GM12878 (cell line): ENCODE measurements around the gene IL1R2. TPM values are rescaled to one million over a fixed set of nuclear protein-coding genes. Genes with fewer than 3 reads are reported as not detected.

Source experiments
- ATAC-seq: fragments of 200-7000 bp; cut with Tn5 transposase; 3 replicates; pipeline ENCODE4 v1.9.1; 2020; ENCODE audit warnings: mild to moderate bottlenecking, moderate library complexity
- BruUV-seq: library from RNA; stranded (reverse); fragments of 400-500 nt; replicated peaks from 2 replicates; lab custom pipeline; 2021; lab: Mats Ljungman, UMichigan
- CTCF ChIA-PET: fragments of 300-600 bp; sonication (Branson Sonifier 250); formaldehyde crosslinking; extraction: SDS; loops from one replicate; lab custom pipeline; 2021; ENCODE audit warnings: inconsistent platforms; lab: Yijun Ruan, JAX
- POLR2A ChIA-PET: fragments of 350-600 bp; formaldehyde crosslinking; extraction: SDS; loops from one replicate; lab custom pipeline; 2021; ENCODE audit warnings: inconsistent platforms; lab: Charles Lee
- RAD21 ChIA-PET: fragments of 300-600 bp; sonication (Branson Sonifier 250); formaldehyde crosslinking; loops from one replicate; lab custom pipeline; 2023; ENCODE audit warnings: antibody characterized with exemption; ENCODE audit not compliant: unreplicated experiment; lab: Charles Lee
- SMC1A ChIA-PET: fragments of 300-600 bp; sonication (Branson Sonifier 250); formaldehyde crosslinking; loops from one replicate; lab custom pipeline; 2023; ENCODE audit not compliant: unreplicated experiment, uncharacterized antibody; lab: Charles Lee
- DNase-seq: peaks from one replicate; pipeline ENCODE4 v3.0.0-alpha.2; 2011; ENCODE audit warnings: low read depth, low spot score
- FAIRE-seq: peaks from 3 replicates; lab custom pipeline; 2011; peaks lifted over from hg19 to GRCh38; lab: Jason Lieb, UNC
- H2AFZ ChIP-seq: 2 replicates; pipeline ENCODE4 v1.6.0; 2011; ENCODE audit warnings: low read depth, low read length, control low read depth; ENCODE audit not compliant: control insufficient read depth
- H3K27ac ChIP-seq: 2 replicates; pipeline ENCODE4 v1.5.1; 2011; ENCODE audit warnings: control low read depth; ENCODE audit not compliant: control insufficient read depth, insufficient read depth
- H3K27me3 ChIP-seq, 2 experiments: replicated peaks in 1 of 2; 2 replicates each; pipeline versions ENCODE4 v1.6.0 to v1.6.1; 2011; ENCODE audit warnings: low read length in 1 of 2; ENCODE audit not compliant: control insufficient read depth in 2 of 2, insufficient read depth in 2 of 2
- H3K36me3 ChIP-seq, 2 experiments: 2 replicates each; pipeline ENCODE4 v1.5.1; 2011; ENCODE audit warnings: low read length in 1 of 2; ENCODE audit not compliant: control insufficient read depth in 2 of 2, insufficient read depth in 2 of 2
- H3K4me1 ChIP-seq: 2 replicates; pipeline ENCODE4 v1.6.1; 2011; ENCODE audit warnings: mild to moderate bottlenecking, low read length, moderate library complexity, mixed read lengths; ENCODE audit not compliant: control insufficient read depth, insufficient read depth
- H3K4me2 ChIP-seq: 2 replicates; pipeline ENCODE4 v1.6.0; 2011; ENCODE audit warnings: control low read depth; ENCODE audit not compliant: control insufficient read depth, insufficient read depth
- H3K4me3 ChIP-seq: fragments of 200-600 bp; sonication (generic); 2 replicates; pipeline ENCODE4 v1.5.1; 2016
- H3K79me2 ChIP-seq: 2 replicates; pipeline ENCODE4 v1.6.0; 2011; ENCODE audit warnings: low read length; ENCODE audit not compliant: control insufficient read depth, insufficient read depth
- H3K9ac ChIP-seq: 2 replicates; pipeline ENCODE4 v1.8.0; 2011; ENCODE audit warnings: low read length, control low read depth, mixed read lengths; ENCODE audit not compliant: control insufficient read depth, insufficient read depth
- H3K9me3 ChIP-seq: replicated peaks from 3 replicates; pipeline ENCODE4 v1.5.1; 2011; ENCODE audit warnings: mild to moderate bottlenecking, low read length; ENCODE audit not compliant: control insufficient read depth, insufficient read depth
- H4K20me1 ChIP-seq: 2 replicates; pipeline ENCODE4 v1.6.0; 2011; ENCODE audit not compliant: control insufficient read depth, insufficient read depth
- BACH1 ChIP-seq: fragments of 450-650 bp; IDR thresholded peaks from 2 replicates; pipeline ENCODE4 v1.6.1; 2017; ENCODE audit warnings: mild to moderate bottlenecking, borderline replicate concordance
- CEBPB ChIP-seq, 2 experiments: fragments of 150-350 bp in 1 of 2; IDR thresholded peaks; 2 replicates each; pipeline ENCODE4 v1.6.1; 2012 to 2014; ENCODE audit warnings: low read depth in 2 of 2, low read length in 2 of 2, borderline replicate concordance in 1 of 2, inconsistent platforms in 1 of 2
- E2F8 ChIP-seq: fragments of 450-650 bp; IDR thresholded peaks from 2 replicates; pipeline ENCODE4 v1.6.1; 2018; ENCODE audit warnings: mild to moderate bottlenecking, low read depth, moderate library complexity; ENCODE audit not compliant: partially characterized antibody
- ETV6 ChIP-seq, 2 experiments: fragments of 450-650 bp in 1 of 2; IDR thresholded peaks in 1 of 2; conservative IDR thresholded peaks in 1 of 2; 2 replicates each; pipeline ENCODE4 v1.6.1; 2014; ENCODE audit warnings: antibody characterized with exemption in 1 of 2, borderline replicate concordance in 1 of 2, low read depth in 1 of 2, mild to moderate bottlenecking in 1 of 2, moderate library complexity in 1 of 2
- GABPA ChIP-seq: IDR thresholded peaks from 2 replicates; pipeline ENCODE4 v1.6.1; 2014; ENCODE audit warnings: antibody characterized with exemption, low read depth, mild to moderate bottlenecking, inconsistent platforms
- MTA2 ChIP-seq: fragments of 450-650 bp; IDR thresholded peaks from 2 replicates; pipeline ENCODE4 v1.6.1; 2016; ENCODE audit warnings: low read depth, mild to moderate bottlenecking, moderate library complexity
- NBN ChIP-seq: fragments of 450-650 bp; IDR thresholded peaks from 2 replicates; pipeline ENCODE4 v1.6.1; 2016
- PAX8 ChIP-seq: fragments of 450-650 bp; IDR thresholded peaks from 2 replicates; pipeline ENCODE4 v1.6.1; 2017; ENCODE audit warnings: mild to moderate bottlenecking, moderate library complexity
- PML ChIP-seq: IDR thresholded peaks from 2 replicates; pipeline ENCODE4 v1.6.1; 2012; ENCODE audit warnings: low read length, inconsistent platforms
- PRDM15 ChIP-seq: fragments of 450-650 bp; formaldehyde crosslinking; IDR thresholded peaks from 2 replicates; pipeline ENCODE4 v1.4.0; 2020; ENCODE audit warnings: mild to moderate bottlenecking, moderate library complexity
- SIX5 ChIP-seq: IDR thresholded peaks from 2 replicates; pipeline ENCODE4 v1.6.1; 2011; ENCODE audit warnings: mild to moderate bottlenecking, low read depth, low read length, moderate library complexity; ENCODE audit not compliant: severe bottlenecking
- STAT3 ChIP-seq: IDR thresholded peaks from 2 replicates; pipeline ENCODE4 v1.6.1; 2011; ENCODE audit warnings: low read depth, low read length, improper control_type of control experiment
- ZBTB11 ChIP-seq: fragments of 450-650 bp; formaldehyde crosslinking; IDR thresholded peaks from 2 replicates; pipeline ENCODE4 v1.5.0; 2022; ENCODE audit warnings: mild to moderate bottlenecking, missing genetic modification characterization
- ZNF217 ChIP-seq: fragments of 450-650 bp; IDR thresholded peaks from 2 replicates; pipeline ENCODE4 v1.6.1; 2017; ENCODE audit warnings: antibody characterized with exemption, mild to moderate bottlenecking
- WGBS: methylation state at CpG from one replicate; pipeline ENCODE4 v1.1.6; 2016; ENCODE audit warnings: low lambda C conversion rate; ENCODE audit not compliant: insufficient replicate concordance, insufficient coverage; ENCODE audit errors: missing lambda C conversion rate; 5-methylcytosine and 5-hydroxymethylcytosine counted together
- in situ Hi-C: fragments of 300-500 bp; cut with MboI; formaldehyde crosslinking; loops from 9 replicates; pipeline ENCODE4 v1.14.3; 2018; ENCODE audit warnings: mixed read lengths
- intact Hi-C: fragments of 100-400 bp; cut with micrococcal nuclease; formaldehyde crosslinking; loops from one replicate; pipeline ENCODE4 v1.14.2; 2022; ENCODE audit not compliant: unreplicated experiment
- polyA plus RNA-seq, 11 experiments: library from polyadenylated mRNA; depleted of rRNA in 4 of 11; unstranded in 6 of 11; stranded (reverse) in 5 of 11; fragments of >200 nt; fragmentation: Nextera tagmentation in 4 of 11; fragmentation: Illumina TruSeq in 1 of 11; extraction: Ambion mirVana in 4 of 11; extraction: Trizol in 1 of 11; gene quantifications; 1 replicate in 1 of 11; 2 replicates in 10 of 11; pipeline versions ENCODE4 v1.2.1 to v1.2.3, GENCODE V29; 2011 to 2016; ENCODE audit warnings: inconsistent platforms in 2 of 11, missing spikeins in 2 of 11, low read depth in 1 of 11
- total RNA-seq, 4 experiments: library from RNA; depleted of rRNA in 3 of 4; stranded (reverse); fragments of >200 nt in 3 of 4; fragmentation: Illumina TruSeq in 1 of 4; extraction: Trizol in 1 of 4; gene quantifications; 2 replicates each; pipeline versions ENCODE4 v1.2.1 to v1.2.3, GENCODE V29; 2013 to 2021

The IL1R2 gene
- total and polyA plus RNA-seq, 10 of the 15 experiments (the other 5 are each of a cell fraction or from before 2014, with no cell fraction given), result 0.44 to 6.4 (median 0.62) TPM

- TF ChIP-seq PRDM15 (CRISPR knock-in tag), result no peak
- no peak for TF ChIP-seq SIX5
Measured at GRCh38 chr2:101991721-101992145, at the start of gene IL1R2 (continued).

GRCh38 chr2:101942851-101943250 lies 48.9 kb upstream of the IL1R2 start:
- ChIA-PET RAD21 (no interaction called here), SMC1A (no interaction called here), CTCF (no interaction called here), POLR2A (no interaction called here)
- Histone ChIP-seq H3K9ac (no peak overlapping the region), H3K79me2 (no peaks in the 10 kb centered on the region), H3K27ac (no peak overlapping the region), H4K20me1 (no peaks in the 10 kb centered on the region), H3K4me3 (no peak overlapping the region), H3K9me3 (no peaks in the 10 kb centered on the region; the same call in 2 of the 3 replicates), H2AFZ (no peak overlapping the region), H3K4me2 (no peak overlapping the region), H3K4me1 (no peaks in the 10 kb centered on the region), H3K36me3 (no peaks in the 10 kb centered on the region), H3K27me3 (no peaks in the 10 kb centered on the region)
- FAIRE-seq (no peak), DNase-seq (no peak), ATAC-seq (no peak)
- BruUV-seq, result no TSS peak
- in situ Hi-C loops (no loop called here), intact Hi-C loops (no loop called here)
- 0% methylated on average over 2 of the region's 3 CpGs for WGBS
- TF ChIP-seq NBN (no peak), BACH1 (no peak), PAX8 (no peak), MTA2 (no peak), GABPA (no peak), PML (no peak), STAT3 (no peak), ZBTB11 (no peak), ETV6 (conservative IDR thresholded peaks at IDR 0.05 in 1 of 2, IDR thresholded peaks at IDR 0.05 in 1 of 2; ENCODE audit: borderline replicate concordance in 1 of 2, low read depth in 1 of 2) (no peak), E2F8 (no peak), CEBPB (IDR thresholded peaks at IDR 0.05; ENCODE audit: borderline replicate concordance in 1 of 2, low read depth in 2 of 2, low read length in 2 of 2) (no peak), ZNF217 (no peak)
